VCaP (cell line): ENCODE results near the gene MMP24.
"Not testable (repeated sequence)": the region's sequence is repeated elsewhere in the genome, so short reads cannot be mapped to it uniquely, and the experiment has no call there.

Experiments used
- H3K27ac ChIP-seq: fragments of 450-650 bp; 2 replicates; pipeline ENCODE4 v1.5.1; 2017
- CTCF ChIP-seq: fragments of 450-650 bp; conservative IDR thresholded peaks from 2 replicates; pipeline ENCODE4 v1.5.1; 2017; ENCODE audit warnings: mild to moderate bottlenecking, moderate library complexity

The MMP24 gene

DNA sequence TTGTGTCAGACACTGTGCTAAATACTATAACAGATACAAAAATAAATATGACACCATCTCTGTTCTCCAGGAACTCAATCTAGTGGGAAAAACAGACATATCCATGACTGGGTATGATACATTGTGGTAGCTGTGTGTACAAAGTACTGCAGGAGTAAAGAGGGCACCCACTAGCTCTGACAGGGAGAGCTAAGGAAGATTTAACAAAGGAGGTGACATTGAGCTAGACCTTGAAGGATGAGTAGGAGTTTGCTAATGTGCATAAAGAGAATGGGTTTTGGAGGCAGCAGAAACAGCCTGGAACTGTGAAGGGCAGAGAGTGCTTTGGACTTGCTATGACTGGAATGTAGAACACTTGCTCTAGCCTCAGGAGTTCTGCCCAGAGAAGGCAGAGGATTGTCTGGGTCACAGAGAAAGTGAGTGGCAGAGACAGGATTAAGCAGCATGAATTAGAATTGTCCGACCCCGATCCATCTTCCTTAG lies 14.4 kb downstream of the MMP24 start:
- no peak overlapping the region for H3K27ac ChIP-seq
- TF ChIP-seq CTCF: no peak

- no peak for TF ChIP-seq CTCF
- no peak overlapping the region for H3K27ac ChIP-seq
Observed at GRCh38 chr20:35243317-35243716, 16.8 kb downstream of the MMP24 start.

- peak overlapping the region; percentile 14; the same call in 1 of the 2 replicates for H3K27ac ChIP-seq
- TF ChIP-seq CTCF: no peak
Observed at GRCh38 chr20:35243986-35244385, 17.5 kb downstream of the MMP24 start.

- no peak for TF ChIP-seq CTCF
- no peak overlapping the region for H3K27ac ChIP-seq
Observed at GRCh38 chr20:35246723-35247122, 20.2 kb downstream of the MMP24 start.

DNA sequence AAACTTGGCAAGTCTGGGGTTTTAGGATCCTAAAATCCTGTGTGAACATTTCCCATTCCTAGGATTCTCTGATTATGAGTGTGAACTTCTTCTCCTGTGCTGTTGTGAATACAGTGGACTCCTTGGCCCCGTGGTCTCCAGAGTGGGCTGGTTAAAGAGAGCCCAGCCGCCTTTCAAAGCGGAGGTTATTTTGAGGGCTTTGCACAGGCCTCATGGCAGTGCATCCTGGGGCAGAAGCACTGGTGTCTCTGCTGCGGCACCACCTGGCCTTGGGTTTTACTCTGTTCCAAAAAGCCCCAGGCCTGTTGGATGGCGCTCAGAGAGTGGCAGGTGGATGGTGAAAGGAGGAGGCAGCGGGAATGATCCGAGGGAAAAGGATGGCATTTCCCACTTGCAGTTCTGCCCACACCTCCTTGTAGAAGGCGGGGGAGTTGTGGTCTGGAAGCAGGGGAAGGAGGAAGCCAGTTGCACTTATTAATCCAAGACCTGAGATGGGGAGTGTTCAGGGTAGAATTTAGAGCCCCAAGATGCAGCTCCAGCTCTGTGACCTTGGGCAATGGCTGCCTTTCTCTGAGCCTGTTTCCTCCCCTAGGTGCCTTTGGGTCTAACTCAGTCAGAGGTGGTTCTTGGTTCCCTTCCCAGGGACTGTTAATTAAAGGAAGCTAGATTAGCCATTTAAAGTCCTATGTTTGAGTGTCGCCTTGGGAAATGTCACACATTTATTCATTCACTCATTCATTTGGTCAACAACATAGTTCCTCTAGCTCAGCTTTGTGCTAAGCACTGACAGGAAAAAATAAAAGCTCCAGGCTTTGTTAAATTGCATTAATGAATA lies 22.4 kb downstream of the MMP24 start:
- no peak overlapping the region for H3K27ac ChIP-seq

DNA sequence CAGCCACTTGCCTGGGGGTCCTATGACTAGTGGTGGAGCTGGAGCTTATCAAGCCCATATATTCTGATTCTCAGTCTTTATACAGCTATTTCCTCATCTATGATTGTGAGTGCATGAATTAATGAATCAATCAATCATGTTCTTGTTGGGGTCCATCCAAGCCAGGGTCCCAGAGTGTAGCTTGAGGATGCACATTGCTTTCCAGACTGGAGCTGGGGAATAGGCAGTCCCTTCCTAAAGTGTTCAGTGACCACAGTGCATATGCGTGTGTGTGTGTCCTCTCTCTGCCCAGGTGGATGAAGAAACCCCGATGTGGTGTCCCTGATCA lies 25.1 kb downstream of the MMP24 start:
- TF ChIP-seq CTCF: no peak
- H3K27ac ChIP-seq: no peak overlapping the region

More for the DNA sequence above, 22.4 kb downstream of the MMP24 start:
- TF ChIP-seq CTCF: no peak

GRCh38 chr20:35252037-35252461 lies 25.6 kb downstream of the MMP24 start:
- H3K27ac ChIP-seq: no peak overlapping the region
- TF ChIP-seq CTCF: no peak

- H3K27ac ChIP-seq: not testable (repeated sequence)
Observed at GRCh38 chr20:35252598-35252997, 26.1 kb downstream of the MMP24 start.
